ENCODE measurements around the gene ZNF619. TPM values are rescaled to one million over a fixed set of nuclear protein-coding genes. Genes with fewer than 3 reads are reported as not detected.

The ZNF619 gene
- total RNA-seq, 2 donors from 2014 or later = 9.6 to 9.8 TPM

- H3K27me3 Mint-ChIP-seq (ENCODE audit: low read depth) = no peaks in the 10 kb centered on the region
- H3K9me3 Mint-ChIP-seq = no peaks in the 10 kb centered on the region
- H3K4me1 Mint-ChIP-seq (ENCODE audit: low read depth) = peaks cover 19% of the 10 kb centered on the region
- ATAC-seq (replicated peaks in 1 of 2) (no peak), DNase-seq (no peak)
- H3K36me3 Mint-ChIP-seq (ENCODE audit: insufficient read depth in 2 of 2) = peaks cover 7 to 8% of the 10 kb centered on the region in 2 donors
- no peak overlapping the region for H3K27ac Mint-ChIP-seq
- H3K4me3 Mint-ChIP-seq = no peak overlapping the region
Measured at GRCh38 chr3:40521254-40521653, 44.3 kb downstream of the ZNF619 start.

GRCh38 chr3:40523781-40524180 lies 46.9 kb downstream of the ZNF619 start:
- peaks cover 28% of the 10 kb centered on the region for H3K4me1 Mint-ChIP-seq (ENCODE audit: low read depth)
- DNase-seq = no peak
- no peaks in the 10 kb centered on the region for H3K9me3 Mint-ChIP-seq
- peaks cover 10 to 20% of the 10 kb centered on the region in 2 donors for H3K36me3 Mint-ChIP-seq (ENCODE audit: insufficient read depth in 2 of 2)
- H3K4me3 Mint-ChIP-seq = peak overlapping the region; percentile 95 to 98
- peak overlapping the region; percentile 76 for H3K27ac Mint-ChIP-seq
- ATAC-seq (replicated peaks in 1 of 2) = no peak
- H3K27me3 Mint-ChIP-seq (ENCODE audit: low read depth) = no peaks in the 10 kb centered on the region

DNA sequence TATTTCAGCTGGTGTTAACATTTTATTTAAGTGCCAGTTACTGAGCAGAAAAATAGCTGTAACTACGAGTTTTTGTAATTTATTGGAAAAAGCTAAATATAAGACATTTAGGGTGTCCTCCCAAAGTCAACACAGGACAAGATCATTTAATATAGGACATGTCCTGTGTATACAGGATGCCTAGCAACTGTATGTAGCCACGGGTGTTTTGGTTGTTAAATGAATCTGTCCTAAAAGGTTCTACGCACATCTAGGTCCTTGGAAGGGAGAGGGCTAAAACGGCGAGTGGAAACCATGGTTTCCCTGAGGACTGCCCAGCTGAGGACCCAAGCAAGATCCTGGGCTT lies 47.3 kb downstream of the ZNF619 start:
- Mint-ChIP-seq H3K27me3 (ENCODE audit: low read depth) (no peaks in the 10 kb centered on the region), H3K4me3 (peak overlapping the region; percentile 95 to 98), H3K9me3 (no peaks in the 10 kb centered on the region), H3K36me3 (ENCODE audit: insufficient read depth in 2 of 2) (peaks cover 10 to 20% of the 10 kb centered on the region in 2 donors), H3K27ac (peak overlapping the region; percentile 76), H3K4me1 (ENCODE audit: low read depth) (peaks cover 28% of the 10 kb centered on the region)
- DNase-seq = no peak
- peak; percentile 16 to 23 for ATAC-seq (replicated peaks in 1 of 2)

- ATAC-seq (replicated peaks in 1 of 2) (peak; percentile 99), DNase-seq (peak; percentile 91 to 94)
- no peaks in the 10 kb centered on the region for H3K9me3 Mint-ChIP-seq
- peak within 1 kb of the TSS; percentile 98 for H3K27ac Mint-ChIP-seq
- H3K4me1 Mint-ChIP-seq (ENCODE audit: low read depth) = peaks cover 28% of the 10 kb centered on the region
- peaks cover 10 to 23% of the 10 kb centered on the region in 2 donors for H3K36me3 Mint-ChIP-seq (ENCODE audit: insufficient read depth in 2 of 2)
- peak within 1 kb of the TSS; percentile 95 to 98 for H3K4me3 Mint-ChIP-seq
- H3K27me3 Mint-ChIP-seq (ENCODE audit: low read depth) = no peaks in the 10 kb centered on the region
Measured at GRCh38 chr3:40524568-40525285, 47.8 kb downstream of the ZNF619 start, which contains the start of gene ZNF621. ZNF621 (plus strand) TSS chr3:40524960; CDS start chr3:40525841, 881 bp downstream.

DNA sequence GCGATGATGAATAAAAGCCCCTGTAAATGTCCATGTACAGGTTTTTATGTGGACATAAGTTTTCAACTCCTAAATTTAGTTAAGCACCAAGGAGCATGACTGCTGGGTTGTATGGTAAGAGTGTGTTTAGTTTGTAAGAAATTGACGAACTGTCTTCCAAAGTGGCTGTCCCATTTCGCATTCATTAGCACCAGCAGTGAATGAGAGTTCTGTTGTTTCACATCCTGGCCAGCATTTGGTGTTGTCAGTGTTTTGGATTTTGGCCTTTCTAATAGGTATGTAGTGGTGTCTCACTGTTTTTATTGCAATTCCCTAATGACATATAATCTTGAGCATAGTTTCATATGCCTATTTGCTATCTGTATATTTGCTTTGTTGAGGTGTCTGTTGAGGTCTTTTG lies 51.5 kb downstream of the ZNF619 start:
- Mint-ChIP-seq H3K36me3 (ENCODE audit: insufficient read depth in 2 of 2) (peaks cover 29 to 56% of the 10 kb centered on the region in 2 donors), H3K27me3 (ENCODE audit: low read depth) (no peaks in the 10 kb centered on the region), H3K4me1 (ENCODE audit: low read depth) (peaks cover 28% of the 10 kb centered on the region), H3K4me3 (no peak overlapping the region), H3K9me3 (peaks cover 3 to 11% of the 10 kb centered on the region in 2 donors), H3K27ac (no peak overlapping the region)
- ATAC-seq (replicated peaks in 1 of 2) (no peak), DNase-seq (no peak)

GRCh38 chr3:40532252-40532651 lies 55.3 kb downstream of the ZNF619 start:
- peaks cover 34 to 72% of the 10 kb centered on the region in 2 donors for H3K36me3 Mint-ChIP-seq (ENCODE audit: insufficient read depth in 2 of 2)
- no peak overlapping the region for H3K4me3 Mint-ChIP-seq
- H3K9me3 Mint-ChIP-seq = peaks cover 6 to 14% of the 10 kb centered on the region in 2 donors
- no peaks in the 10 kb centered on the region for H3K27me3 Mint-ChIP-seq (ENCODE audit: low read depth)
- no peak for ATAC-seq (replicated peaks in 1 of 2)
- DNase-seq = no peak
- H3K27ac Mint-ChIP-seq = no peak overlapping the region
- peaks cover 7% of the 10 kb centered on the region for H3K4me1 Mint-ChIP-seq (ENCODE audit: low read depth)

DNA sequence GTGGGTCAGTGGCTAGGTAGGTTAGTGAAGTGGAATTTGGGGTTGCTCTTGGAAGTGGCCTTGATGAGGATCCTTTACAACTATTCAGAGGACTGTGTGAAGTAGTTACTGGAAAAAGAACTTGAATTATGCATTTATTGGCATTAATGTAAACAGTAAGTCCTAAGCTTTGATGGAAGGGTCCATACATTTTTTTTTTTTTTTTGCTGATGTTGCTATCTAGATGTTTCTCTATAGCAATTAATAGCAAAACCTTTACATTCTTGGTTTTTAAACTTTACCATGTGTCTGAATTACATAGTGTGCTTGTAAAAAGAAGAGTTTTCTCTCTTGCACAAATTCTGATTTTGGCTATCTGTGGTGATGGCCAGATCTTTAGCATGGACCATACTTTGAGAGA lies 57.4 kb downstream of the ZNF619 start:
- Mint-ChIP-seq H3K4me3 (no peak overlapping the region), H3K36me3 (ENCODE audit: insufficient read depth in 2 of 2) (peaks cover 41 to 74% of the 10 kb centered on the region in 2 donors), H3K9me3 (peaks cover 10 to 17% of the 10 kb centered on the region in 2 donors), H3K27ac (no peak overlapping the region), H3K27me3 (ENCODE audit: low read depth) (no peaks in the 10 kb centered on the region), H3K4me1 (ENCODE audit: low read depth) (no peaks in the 10 kb centered on the region)
- DNase-seq = no peak
- ATAC-seq (replicated peaks in 1 of 2) = no peak

Other genes with a start within 250 kb of the ZNF619 start
- gene EIF1B, start 167.4 kb upstream of the ZNF619 start, total RNA-seq = 10 to 100 TPM; 89.6 to 92.4 TPM
- gene ENTPD3, start 89.9 kb upstream of the ZNF619 start, total RNA-seq = not detected
- 1,000 to 10,000 TPM; 2,782 to 3,093 TPM for gene RPL14, start 19.8 kb upstream of the ZNF619 start, total RNA-seq
- gene ZNF620, start 28.9 kb downstream of the ZNF619 start, total RNA-seq = 1 to 10 TPM; 5.8 to 7.4 TPM
- 10 to 100 TPM; 35.2 to 35.5 TPM for gene ZNF621, start 47.8 kb downstream of the ZNF619 start, total RNA-seq